K562 (cell line): ENCODE data around the gene TMEM184B. TPM values are rescaled to one million over a fixed set of nuclear protein-coding genes. Genes with fewer than 3 reads are reported as not detected.

Experiments used
- CXXC5 ChIP-seq: fragments of 250-450 bp; sonication (Bioruptor Pico); IDR thresholded peaks from 2 replicates; pipeline ENCODE4 v1.8.0; 2022; ENCODE audit warnings: inconsistent platforms, mild to moderate bottlenecking, moderate library complexity
- ELF4 ChIP-seq: fragments of 450-650 bp; formaldehyde crosslinking; IDR thresholded peaks from 2 replicates; pipeline ENCODE4 v1.4.0; 2022; ENCODE audit warnings: missing genetic modification characterization
- EP300 ChIP-seq: IDR thresholded peaks from 2 replicates; pipeline ENCODE4 v1.6.1; 2012; ENCODE audit warnings: low read length, improper control_type of control experiment
- FOXM1 ChIP-seq, 2 experiments: fragments of 450-650 bp in 1 of 2; sonication (generic) in 1 of 2; formaldehyde crosslinking in 1 of 2; IDR thresholded peaks; 2 replicates each; pipeline versions ENCODE4 v1.6.1 to v1.9.0; 2017 to 2022; ENCODE audit warnings: low read depth in 2 of 2, mild to moderate bottlenecking in 2 of 2, missing genetic modification reagents in 1 of 2, moderate library complexity in 1 of 2
- KAT8 ChIP-seq: fragments of 450-650 bp; IDR thresholded peaks from 2 replicates; pipeline ENCODE4 v1.6.1; 2016; ENCODE audit warnings: low read depth, mild to moderate bottlenecking
- NELFE ChIP-seq: IDR thresholded peaks from 2 replicates; pipeline ENCODE4 v1.6.1; 2011; ENCODE audit warnings: mild to moderate bottlenecking; ENCODE audit not compliant: insufficient read depth, insufficient read length
- NR2C1 ChIP-seq, 2 experiments: fragments of 450-650 bp; IDR thresholded peaks; 2 replicates each; pipeline ENCODE4 v1.6.1; 2017; ENCODE audit warnings: mild to moderate bottlenecking in 2 of 2, antibody characterized with exemption in 1 of 2, inconsistent platforms in 1 of 2, missing compliant biosample characterization in 1 of 2, missing genetic modification characterization in 1 of 2
- NR4A1 ChIP-seq, 2 experiments: fragments of 250-450 bp in 1 of 2; fragments of 450-650 bp in 1 of 2; sonication (Bioruptor Pico) in 1 of 2; IDR thresholded peaks; 2 replicates each; pipeline versions ENCODE4 v1.4.0 to v1.6.1; 2016 to 2020; ENCODE audit warnings: mild to moderate bottlenecking in 2 of 2, missing compliant biosample characterization in 1 of 2, missing genetic modification characterization in 1 of 2, moderate library complexity in 1 of 2
- PHF20 ChIP-seq: fragments of 450-650 bp; IDR thresholded peaks from 2 replicates; pipeline ENCODE4 v1.6.1; 2018; ENCODE audit not compliant: partially characterized antibody
- PTTG1 ChIP-seq: fragments of 450-650 bp; IDR thresholded peaks from 2 replicates; pipeline ENCODE4 v1.6.1; 2016; ENCODE audit warnings: low read depth, mild to moderate bottlenecking, missing genetic modification characterization, missing compliant biosample characterization
- RAD21 ChIP-seq, 2 experiments: fragments of 250-450 bp in 1 of 2; fragments of 450-650 bp in 1 of 2; sonication (Bioruptor Pico) in 1 of 2; formaldehyde crosslinking in 1 of 2; IDR thresholded peaks in 1 of 2; conservative IDR thresholded peaks in 1 of 2; 2 replicates each; pipeline versions ENCODE4 v1.4.0 to v1.8.0; 2020 to 2022; ENCODE audit warnings: mild to moderate bottlenecking in 2 of 2, moderate library complexity in 1 of 2
- RBFOX2 ChIP-seq: fragments of 200-400 bp; formaldehyde crosslinking; IDR thresholded peaks from 2 replicates; pipeline ENCODE4 v1.6.1; 2017; ENCODE audit warnings: low read depth, mild to moderate bottlenecking, low read length, moderate library complexity
- RCOR1 ChIP-seq, 2 experiments: IDR thresholded peaks; 2 replicates each; pipeline ENCODE4 v1.6.1; 2012; ENCODE audit warnings: low read depth in 2 of 2, low read length in 2 of 2, borderline replicate concordance in 1 of 2, improper control_type of control experiment in 1 of 2
- RHOXF2B ChIP-seq: fragments of 250-450 bp; sonication (Bioruptor Pico); conservative IDR thresholded peaks from 2 replicates; pipeline ENCODE4 v1.5.1; 2021
- SIN3B ChIP-seq: fragments of 450-650 bp; IDR thresholded peaks from 2 replicates; pipeline ENCODE4 v1.6.1; 2017; ENCODE audit warnings: low read depth, mild to moderate bottlenecking, moderate library complexity
- SMAD1 ChIP-seq: fragments of 150-350 bp; IDR thresholded peaks from 2 replicates; pipeline ENCODE4 v1.6.1; 2014; ENCODE audit warnings: low read length, low read depth; ENCODE audit not compliant: partially characterized antibody
- TCF7 ChIP-seq: sonication (generic); IDR thresholded peaks from 2 replicates; pipeline ENCODE4 v1.6.1; 2016; ENCODE audit warnings: antibody characterized with exemption, borderline replicate concordance
- XRCC4 ChIP-seq: IDR thresholded peaks from one replicate; pipeline ENCODE4 v1.6.1; 2011; ENCODE audit not compliant: insufficient read depth, insufficient read length; ENCODE audit errors: extremely low read depth
- ZNF133 ChIP-seq: fragments of 250-450 bp; sonication (Bioruptor Pico); IDR thresholded peaks from 2 replicates; pipeline ENCODE4 v1.4.0; 2020; ENCODE audit warnings: mild to moderate bottlenecking
- ZSCAN32 ChIP-seq: fragments of 450-650 bp; formaldehyde crosslinking; IDR thresholded peaks from 2 replicates; pipeline ENCODE4 v1.4.0; 2020; ENCODE audit warnings: mild to moderate bottlenecking, moderate library complexity
- polyA plus RNA-seq, 8 experiments: library from polyadenylated mRNA; depleted of rRNA in 4 of 8; stranded (reverse) in 5 of 8; unstranded in 3 of 8; fragments of >200 nt; fragmentation: Nextera tagmentation in 2 of 8; fragmentation: Illumina TruSeq in 1 of 8; extraction: Ambion mirVana in 2 of 8; extraction: Trizol in 1 of 8; gene quantifications; 2 replicates each; pipeline versions ENCODE4 v1.2.1 to v1.2.3, GENCODE V29; 2011 to 2014; ENCODE audit warnings: inconsistent platforms in 1 of 8, missing spikeins in 1 of 8
- total RNA-seq, 7 experiments: library from RNA; depleted of rRNA in 6 of 7; stranded (reverse); fragments of >200 nt in 6 of 7; fragmentation: Illumina TruSeq in 2 of 7; extraction: Trizol in 2 of 7; gene quantifications; 2 replicates each; pipeline versions ENCODE4 v1.2.1 to v1.2.3, GENCODE V29; 2011 to 2021; ENCODE audit warnings: low replicate concordance in 1 of 7
- TF ChIP-seq, protein P1 (sequence below): fragments of 450-650 bp; IDR thresholded peaks from 2 replicates; pipeline ENCODE4 v1.6.1; 2016; ENCODE audit warnings: missing biosample characterization, missing genetic modification characterization
- TF ChIP-seq, protein P2 (sequence below): fragments of 450-650 bp; IDR thresholded peaks from 2 replicates; pipeline ENCODE4 v1.6.1; 2016; ENCODE audit warnings: low read depth, mild to moderate bottlenecking, moderate library complexity
- TF ChIP-seq, protein P3 (sequence below): fragments of 450-650 bp; IDR thresholded peaks from 2 replicates; pipeline ENCODE4 v1.6.1; 2017; ENCODE audit warnings: mild to moderate bottlenecking, moderate library complexity
- TF ChIP-seq, protein P4 (sequence below): fragments of 450-650 bp; conservative IDR thresholded peaks from 2 replicates; pipeline ENCODE4 v1.6.1; 2016; ENCODE audit warnings: missing genetic modification characterization, low read depth, mild to moderate bottlenecking, control low read depth, missing compliant biosample characterization

The TMEM184B gene
- total and polyA plus RNA-seq, 9 of the 15 experiments (the other 6 are each of a cell fraction or from before 2014, with no cell fraction given), result 0.31 to 25.1 (median 6.2) TPM

DNA sequence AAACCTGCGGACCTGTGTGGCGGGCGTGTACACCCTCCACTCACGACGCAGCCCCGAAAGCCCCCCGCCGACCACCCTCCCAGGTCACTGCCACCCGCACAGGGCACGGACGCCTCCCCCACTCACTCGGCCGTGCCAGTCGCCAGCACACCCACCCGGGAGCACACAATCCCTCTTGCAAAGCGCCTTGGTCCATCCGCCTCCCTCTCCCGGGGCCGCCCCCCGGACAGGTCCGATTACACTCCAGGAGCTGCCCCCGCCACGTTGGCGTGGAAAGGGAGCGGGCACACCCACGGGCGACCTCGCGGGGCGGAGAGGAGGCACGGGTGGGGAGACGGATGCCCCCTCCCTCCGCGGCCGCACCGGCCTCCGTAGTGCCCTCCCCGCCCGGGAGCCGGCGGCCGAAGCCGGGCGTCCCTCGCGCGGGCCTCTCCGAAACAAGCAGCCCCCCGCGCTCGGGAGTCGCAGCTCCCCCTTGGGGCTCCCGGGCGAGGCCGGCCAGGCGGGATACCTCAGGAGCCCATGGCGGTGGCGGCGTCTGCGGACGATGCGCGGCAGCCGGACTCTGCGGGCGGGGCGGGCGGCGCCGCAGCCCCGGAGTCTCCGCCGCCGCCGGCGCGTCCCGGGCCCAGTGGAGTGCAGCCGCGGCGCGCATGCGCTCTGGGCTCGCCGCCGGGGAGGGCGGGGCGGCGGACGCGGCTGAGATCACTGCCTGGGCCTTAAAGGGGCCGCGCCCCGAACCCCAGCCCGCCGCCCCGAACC is at the start of gene TMEM184B (continued):
- no peak for TF ChIP-seq XRCC4
- TF ChIP-seq FOXM1 (IDR thresholded peaks at IDR 0.05; ENCODE audit: low read depth), result no peak
- TF ChIP-seq FOXM1 (CRISPR knock-in tag; IDR thresholded peaks at IDR 0.05; ENCODE audit: low read depth), result no peak
- no peak for TF ChIP-seq NELFE
- peak; percentile 73 for TF ChIP-seq RBFOX2
- TF ChIP-seq ELF4 (CRISPR knock-in tag), result no peak
- TF ChIP-seq, protein P1, sequence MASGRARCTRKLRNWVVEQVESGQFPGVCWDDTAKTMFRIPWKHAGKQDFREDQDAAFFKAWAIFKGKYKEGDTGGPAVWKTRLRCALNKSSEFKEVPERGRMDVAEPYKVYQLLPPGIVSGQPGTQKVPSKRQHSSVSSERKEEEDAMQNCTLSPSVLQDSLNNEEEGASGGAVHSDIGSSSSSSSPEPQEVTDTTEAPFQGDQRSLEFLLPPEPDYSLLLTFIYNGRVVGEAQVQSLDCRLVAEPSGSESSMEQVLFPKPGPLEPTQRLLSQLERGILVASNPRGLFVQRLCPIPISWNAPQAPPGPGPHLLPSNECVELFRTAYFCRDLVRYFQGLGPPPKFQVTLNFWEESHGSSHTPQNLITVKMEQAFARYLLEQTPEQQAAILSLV (tag), result no peak
- TF ChIP-seq RCOR1 (IDR thresholded peaks at IDR 0.05; ENCODE audit: borderline replicate concordance in 1 of 2, low read depth in 2 of 2, low read length in 2 of 2), result no peak
- TF ChIP-seq NR4A1 (CRISPR knock-in tag; IDR thresholded peaks at IDR 0.05), result no peak
- TF ChIP-seq NR4A1 (tag; IDR thresholded peaks at IDR 0.05), result no peak
- TF ChIP-seq EP300, result no peak
- TF ChIP-seq, protein P2, sequence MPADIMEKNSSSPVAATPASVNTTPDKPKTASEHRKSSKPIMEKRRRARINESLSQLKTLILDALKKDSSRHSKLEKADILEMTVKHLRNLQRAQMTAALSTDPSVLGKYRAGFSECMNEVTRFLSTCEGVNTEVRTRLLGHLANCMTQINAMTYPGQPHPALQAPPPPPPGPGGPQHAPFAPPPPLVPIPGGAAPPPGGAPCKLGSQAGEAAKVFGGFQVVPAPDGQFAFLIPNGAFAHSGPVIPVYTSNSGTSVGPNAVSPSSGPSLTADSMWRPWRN, result no peak
- TF ChIP-seq RAD21 (CRISPR knock-in tag; conservative IDR thresholded peaks at IDR 0.05 in 1 of 2, IDR thresholded peaks at IDR 0.05 in 1 of 2), result no peak
- TF ChIP-seq KAT8, result no peak
- no peak for TF ChIP-seq NR2C1 (IDR thresholded peaks at IDR 0.05)
- no peak for TF ChIP-seq NR2C1 (tag; IDR thresholded peaks at IDR 0.05)
- TF ChIP-seq SMAD1, result no peak
- TF ChIP-seq ZNF133, result no peak
- no peak for TF ChIP-seq TCF7
- TF ChIP-seq, protein P3, sequence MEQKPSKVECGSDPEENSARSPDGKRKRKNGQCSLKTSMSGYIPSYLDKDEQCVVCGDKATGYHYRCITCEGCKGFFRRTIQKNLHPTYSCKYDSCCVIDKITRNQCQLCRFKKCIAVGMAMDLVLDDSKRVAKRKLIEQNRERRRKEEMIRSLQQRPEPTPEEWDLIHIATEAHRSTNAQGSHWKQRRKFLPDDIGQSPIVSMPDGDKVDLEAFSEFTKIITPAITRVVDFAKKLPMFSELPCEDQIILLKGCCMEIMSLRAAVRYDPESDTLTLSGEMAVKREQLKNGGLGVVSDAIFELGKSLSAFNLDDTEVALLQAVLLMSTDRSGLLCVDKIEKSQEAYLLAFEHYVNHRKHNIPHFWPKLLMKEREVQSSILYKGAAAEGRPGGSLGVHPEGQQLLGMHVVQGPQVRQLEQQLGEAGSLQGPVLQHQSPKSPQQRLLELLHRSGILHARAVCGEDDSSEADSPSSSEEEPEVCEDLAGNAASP, result no peak
- TF ChIP-seq PTTG1 (tag), result no peak
- no peak for TF ChIP-seq RHOXF2B
- TF ChIP-seq SIN3B, result peak; percentile 45; the same call in 1 of the 2 replicates
- TF ChIP-seq CXXC5, result peak; percentile 71
- TF ChIP-seq ZSCAN32, result no peak
- no peak for TF ChIP-seq PHF20
- TF ChIP-seq, protein P4, sequence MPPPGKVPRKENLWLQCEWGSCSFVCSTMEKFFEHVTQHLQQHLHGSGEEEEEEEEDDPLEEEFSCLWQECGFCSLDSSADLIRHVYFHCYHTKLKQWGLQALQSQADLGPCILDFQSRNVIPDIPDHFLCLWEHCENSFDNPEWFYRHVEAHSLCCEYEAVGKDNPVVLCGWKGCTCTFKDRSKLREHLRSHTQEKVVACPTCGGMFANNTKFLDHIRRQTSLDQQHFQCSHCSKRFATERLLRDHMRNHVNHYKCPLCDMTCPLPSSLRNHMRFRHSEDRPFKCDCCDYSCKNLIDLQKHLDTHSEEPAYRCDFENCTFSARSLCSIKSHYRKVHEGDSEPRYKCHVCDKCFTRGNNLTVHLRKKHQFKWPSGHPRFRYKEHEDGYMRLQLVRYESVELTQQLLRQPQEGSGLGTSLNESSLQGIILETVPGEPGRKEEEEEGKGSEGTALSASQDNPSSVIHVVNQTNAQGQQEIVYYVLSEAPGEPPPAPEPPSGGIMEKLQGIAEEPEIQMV, result 0 out of 2 replicates have a peak, but pooled peaks have one; percentile 18
